ENCODE measurements around the gene FAM25G. TPM values are rescaled to one million over a fixed set of nuclear protein-coding genes. Genes with fewer than 3 reads are reported as not detected.

FAM25G gene
- total RNA-seq, 2 donors from 2014 or later: not detected

Other genes with a start within 250 kb of the FAM25G start
- gene GDF10, start 191.5 kb downstream of the FAM25G start, total RNA-seq: under 1 TPM in 1 of 2 donors, not detected in 1; 0.17 TPM
- not detected for gene GDF2, start 169.2 kb downstream of the FAM25G start, total RNA-seq
- not detected for gene RBP3, start 143.3 kb downstream of the FAM25G start, total RNA-seq
- not detected for gene ZNF488, start 107.4 kb downstream of the FAM25G start, total RNA-seq
- not detected for gene ANXA8, start 7.6 kb downstream of the FAM25G start, total RNA-seq
- gene AGAP9, start 31.9 kb upstream of the FAM25G start, total RNA-seq: 10 to 100 TPM; 12.0 to 14.5 TPM

Measured in T-helper 17 cell (primary cell).